H1 (cell line): ENCODE measurements around the gene PDIA3. TPM values are rescaled to one million over a fixed set of nuclear protein-coding genes. Genes with fewer than 3 reads are reported as not detected.

Experiments
- BACH1 ChIP-seq: IDR thresholded peaks from 2 replicates; pipeline ENCODE4 v1.6.1; 2012; ENCODE audit warnings: low read length, improper control_type of control experiment
- CEBPB ChIP-seq: IDR thresholded peaks from 2 replicates; pipeline ENCODE4 v1.6.1; 2012; ENCODE audit warnings: low read depth, low read length
- CHD2 ChIP-seq: IDR thresholded peaks from 2 replicates; pipeline ENCODE4 v1.6.1; 2012; ENCODE audit warnings: low read length, improper control_type of control experiment
- EGR1 ChIP-seq: IDR thresholded peaks from 2 replicates; pipeline ENCODE4 v1.6.1; 2011; ENCODE audit warnings: low read depth, low read length, borderline replicate concordance
- HDAC2 ChIP-seq, 2 experiments: fragments of 300-600 bp in 1 of 2; sonication (generic) in 1 of 2; IDR thresholded peaks; 2 replicates each; pipeline ENCODE4 v1.6.1; 2011 to 2012; ENCODE audit warnings: low read depth in 2 of 2, low read length in 2 of 2, mild to moderate bottlenecking in 2 of 2, moderate library complexity in 2 of 2, borderline replicate concordance in 1 of 2, inconsistent platforms in 1 of 2
- NRF1 ChIP-seq: IDR thresholded peaks from 2 replicates; pipeline ENCODE4 v1.6.1; 2011; ENCODE audit warnings: mild to moderate bottlenecking, low read depth, low read length, improper control_type of control experiment
- SIX5 ChIP-seq: IDR thresholded peaks from 2 replicates; pipeline ENCODE4 v1.6.1; 2011; ENCODE audit warnings: mild to moderate bottlenecking, low read depth, low read length
- SP2 ChIP-seq: IDR thresholded peaks from 2 replicates; pipeline ENCODE4 v1.6.1; 2012; ENCODE audit warnings: mild to moderate bottlenecking, low read length, inconsistent platforms
- TAF1 ChIP-seq: IDR thresholded peaks from 2 replicates; pipeline ENCODE4 v1.6.1; 2011; ENCODE audit warnings: mild to moderate bottlenecking, low read depth, low read length
- TAF7 ChIP-seq: optimal IDR thresholded peaks from 2 replicates; pipeline ENCODE3; 2011; ENCODE audit warnings: low read depth, mild to moderate bottlenecking, inconsistent platforms, low read length, moderate library complexity, borderline replicate concordance
- polyA plus RNA-seq, 7 experiments: library from polyadenylated mRNA; depleted of rRNA in 3 of 7; stranded (reverse) in 5 of 7; unstranded in 2 of 7; fragments of >200 nt in 5 of 7; fragments of 200-250 nt in 2 of 7; gene quantifications; 1 replicate in 5 of 7; 2 replicates in 1 of 7; 4 replicates in 1 of 7; pipeline versions ENCODE4 v1.2.1 to v1.2.3, GENCODE V29; 2011 to 2013; ENCODE audit warnings: missing spikeins in 2 of 7, mixed read lengths in 2 of 7
- total RNA-seq: library from RNA; stranded (reverse); fragmentation: NEBNext Ultra II Directional; extraction: Animal tissue kit (Norgen Biotek cat#: 25700); gene quantifications from 2 replicates; pipeline ENCODE4 v1.2.1, GENCODE V29; 2021
- TF ChIP-seq, protein P1 (sequence below): fragments of 300-600 bp; sonication (generic); IDR thresholded peaks from 2 replicates; pipeline ENCODE4 v1.7.1; 2012; ENCODE audit warnings: low read length, moderate library complexity, mild to moderate bottlenecking, inconsistent platforms; ENCODE audit not compliant: insufficient replicate concordance

Gene PDIA3
- total and polyA plus RNA-seq, 2 of the 8 experiments (the other 6 are each of a cell fraction or from before 2014, with no cell fraction given): 90.4 to 655 TPM

DNA sequence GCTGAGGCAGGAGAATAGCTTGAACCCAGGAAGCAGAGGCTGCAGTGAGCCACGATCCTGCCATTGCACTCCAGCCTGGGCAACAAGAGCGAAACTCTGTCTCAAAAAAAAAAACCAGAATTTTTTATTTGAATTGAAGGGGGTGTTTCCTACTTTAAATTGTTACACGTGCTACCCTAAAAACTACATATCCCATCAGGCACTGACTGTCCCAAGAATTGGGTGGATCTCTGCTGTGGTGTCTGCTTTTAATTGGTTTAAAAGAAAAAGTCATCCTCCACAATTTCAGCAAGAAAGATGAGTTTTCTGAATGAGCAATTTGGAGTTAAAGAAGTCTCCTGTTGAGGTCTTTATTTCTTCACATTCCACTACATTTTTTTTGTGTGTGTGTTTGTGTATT lies 2.1 kb downstream of the PDIA3 start (continued):
- TF ChIP-seq, protein P1, sequence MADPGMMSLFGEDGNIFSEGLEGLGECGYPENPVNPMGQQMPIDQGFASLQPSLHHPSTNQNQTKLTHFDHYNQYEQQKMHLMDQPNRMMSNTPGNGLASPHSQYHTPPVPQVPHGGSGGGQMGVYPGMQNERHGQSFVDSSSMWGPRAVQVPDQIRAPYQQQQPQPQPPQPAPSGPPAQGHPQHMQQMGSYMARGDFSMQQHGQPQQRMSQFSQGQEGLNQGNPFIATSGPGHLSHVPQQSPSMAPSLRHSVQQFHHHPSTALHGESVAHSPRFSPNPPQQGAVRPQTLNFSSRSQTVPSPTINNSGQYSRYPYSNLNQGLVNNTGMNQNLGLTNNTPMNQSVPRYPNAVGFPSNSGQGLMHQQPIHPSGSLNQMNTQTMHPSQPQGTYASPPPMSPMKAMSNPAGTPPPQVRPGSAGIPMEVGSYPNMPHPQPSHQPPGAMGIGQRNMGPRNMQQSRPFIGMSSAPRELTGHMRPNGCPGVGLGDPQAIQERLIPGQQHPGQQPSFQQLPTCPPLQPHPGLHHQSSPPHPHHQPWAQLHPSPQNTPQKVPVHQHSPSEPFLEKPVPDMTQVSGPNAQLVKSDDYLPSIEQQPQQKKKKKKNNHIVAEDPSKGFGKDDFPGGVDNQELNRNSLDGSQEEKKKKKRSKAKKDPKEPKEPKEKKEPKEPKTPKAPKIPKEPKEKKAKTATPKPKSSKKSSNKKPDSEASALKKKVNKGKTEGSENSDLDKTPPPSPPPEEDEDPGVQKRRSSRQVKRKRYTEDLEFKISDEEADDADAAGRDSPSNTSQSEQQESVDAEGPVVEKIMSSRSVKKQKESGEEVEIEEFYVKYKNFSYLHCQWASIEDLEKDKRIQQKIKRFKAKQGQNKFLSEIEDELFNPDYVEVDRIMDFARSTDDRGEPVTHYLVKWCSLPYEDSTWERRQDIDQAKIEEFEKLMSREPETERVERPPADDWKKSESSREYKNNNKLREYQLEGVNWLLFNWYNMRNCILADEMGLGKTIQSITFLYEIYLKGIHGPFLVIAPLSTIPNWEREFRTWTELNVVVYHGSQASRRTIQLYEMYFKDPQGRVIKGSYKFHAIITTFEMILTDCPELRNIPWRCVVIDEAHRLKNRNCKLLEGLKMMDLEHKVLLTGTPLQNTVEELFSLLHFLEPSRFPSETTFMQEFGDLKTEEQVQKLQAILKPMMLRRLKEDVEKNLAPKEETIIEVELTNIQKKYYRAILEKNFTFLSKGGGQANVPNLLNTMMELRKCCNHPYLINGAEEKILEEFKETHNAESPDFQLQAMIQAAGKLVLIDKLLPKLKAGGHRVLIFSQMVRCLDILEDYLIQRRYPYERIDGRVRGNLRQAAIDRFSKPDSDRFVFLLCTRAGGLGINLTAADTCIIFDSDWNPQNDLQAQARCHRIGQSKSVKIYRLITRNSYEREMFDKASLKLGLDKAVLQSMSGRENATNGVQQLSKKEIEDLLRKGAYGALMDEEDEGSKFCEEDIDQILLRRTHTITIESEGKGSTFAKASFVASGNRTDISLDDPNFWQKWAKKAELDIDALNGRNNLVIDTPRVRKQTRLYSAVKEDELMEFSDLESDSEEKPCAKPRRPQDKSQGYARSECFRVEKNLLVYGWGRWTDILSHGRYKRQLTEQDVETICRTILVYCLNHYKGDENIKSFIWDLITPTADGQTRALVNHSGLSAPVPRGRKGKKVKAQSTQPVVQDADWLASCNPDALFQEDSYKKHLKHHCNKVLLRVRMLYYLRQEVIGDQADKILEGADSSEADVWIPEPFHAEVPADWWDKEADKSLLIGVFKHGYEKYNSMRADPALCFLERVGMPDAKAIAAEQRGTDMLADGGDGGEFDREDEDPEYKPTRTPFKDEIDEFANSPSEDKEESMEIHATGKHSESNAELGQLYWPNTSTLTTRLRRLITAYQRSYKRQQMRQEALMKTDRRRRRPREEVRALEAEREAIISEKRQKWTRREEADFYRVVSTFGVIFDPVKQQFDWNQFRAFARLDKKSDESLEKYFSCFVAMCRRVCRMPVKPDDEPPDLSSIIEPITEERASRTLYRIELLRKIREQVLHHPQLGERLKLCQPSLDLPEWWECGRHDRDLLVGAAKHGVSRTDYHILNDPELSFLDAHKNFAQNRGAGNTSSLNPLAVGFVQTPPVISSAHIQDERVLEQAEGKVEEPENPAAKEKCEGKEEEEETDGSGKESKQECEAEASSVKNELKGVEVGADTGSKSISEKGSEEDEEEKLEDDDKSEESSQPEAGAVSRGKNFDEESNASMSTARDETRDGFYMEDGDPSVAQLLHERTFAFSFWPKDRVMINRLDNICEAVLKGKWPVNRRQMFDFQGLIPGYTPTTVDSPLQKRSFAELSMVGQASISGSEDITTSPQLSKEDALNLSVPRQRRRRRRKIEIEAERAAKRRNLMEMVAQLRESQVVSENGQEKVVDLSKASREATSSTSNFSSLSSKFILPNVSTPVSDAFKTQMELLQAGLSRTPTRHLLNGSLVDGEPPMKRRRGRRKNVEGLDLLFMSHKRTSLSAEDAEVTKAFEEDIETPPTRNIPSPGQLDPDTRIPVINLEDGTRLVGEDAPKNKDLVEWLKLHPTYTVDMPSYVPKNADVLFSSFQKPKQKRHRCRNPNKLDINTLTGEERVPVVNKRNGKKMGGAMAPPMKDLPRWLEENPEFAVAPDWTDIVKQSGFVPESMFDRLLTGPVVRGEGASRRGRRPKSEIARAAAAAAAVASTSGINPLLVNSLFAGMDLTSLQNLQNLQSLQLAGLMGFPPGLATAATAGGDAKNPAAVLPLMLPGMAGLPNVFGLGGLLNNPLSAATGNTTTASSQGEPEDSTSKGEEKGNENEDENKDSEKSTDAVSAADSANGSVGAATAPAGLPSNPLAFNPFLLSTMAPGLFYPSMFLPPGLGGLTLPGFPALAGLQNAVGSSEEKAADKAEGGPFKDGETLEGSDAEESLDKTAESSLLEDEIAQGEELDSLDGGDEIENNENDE: no peak
- TF ChIP-seq EGR1 (no peak), BACH1 (no peak), NRF1 (no peak), TAF1 (no peak), TAF7 (no peak), SP2 (no peak), CEBPB (no peak), CHD2 (no peak), HDAC2 (IDR thresholded peaks at IDR 0.05; ENCODE audit: borderline replicate concordance in 1 of 2, low read depth in 2 of 2, low read length in 2 of 2) (no peak), SIX5 (no peak)
